Tibial artery (tissue), 4 donors: ENCODE measurements around the gene BLOC1S5.
A peak's percentile ranks its signal among the peaks of the same experiment; 100 is the strongest.

Experiments used
- DNase-seq, 2 donors: peaks; one replicate each; pipeline ENCODE4 v3.0.0-alpha.2; 2019
- H3K27ac ChIP-seq, 2 donors: fragments of 200-600 bp; sonication (generic) in 1 of 2; 1 replicate in 1 of 2; 2 replicates in 1 of 2; pipeline ENCODE4 v1.5.1; 2018 to 2019; ENCODE audit warnings: mild to moderate bottlenecking in 1 of 2
- H3K27me3 ChIP-seq, 2 donors: fragments of 200-600 bp; sonication (generic) in 1 of 2; one replicate each; pipeline versions ENCODE4 v1.5.1 to v1.6.0; 2016 to 2019
- H3K36me3 ChIP-seq, 3 donors: fragments of 200-600 bp; sonication (generic) in 2 of 3; one replicate each; pipeline ENCODE4 v1.5.1; 2016 to 2019; ENCODE audit warnings: mild to moderate bottlenecking in 2 of 3
- H3K4me1 ChIP-seq, 4 donors: fragments of 200-600 bp; sonication (generic) in 2 of 4; 1 replicate in 3 of 4; 2 replicates in 1 of 4; pipeline ENCODE4 v1.5.1; 2016 to 2019
- H3K4me3 ChIP-seq, 2 donors: fragments of 200-600 bp; sonication (generic) in 1 of 2; 1 replicate in 1 of 2; 2 replicates in 1 of 2; pipeline ENCODE4 v1.5.1; 2018 to 2019; ENCODE audit warnings: mild to moderate bottlenecking in 2 of 2
- H3K9me3 ChIP-seq, 3 donors: fragments of 200-600 bp; sonication (generic) in 1 of 3; one replicate each; pipeline ENCODE4 v1.5.1; 2016 to 2019
- intact Hi-C: fragments of 100-400 bp; cut with DNase I; formaldehyde crosslinking; loops from one replicate; pipeline ENCODE4 v1.15.0; 2023; ENCODE audit warnings: low total_unique reads
- TF ChIP-seq, protein P1 (sequence below), 2 experiments: fragments of 200-600 bp in 1 of 2; fragments of 450-650 bp in 1 of 2; IDR thresholded peaks; one replicate each; pipeline ENCODE4 v1.5.1; 2017 to 2019; ENCODE audit warnings: antibody characterized with exemption in 2 of 2, mild to moderate bottlenecking in 1 of 2, moderate library complexity in 1 of 2

Gene BLOC1S5

DNA sequence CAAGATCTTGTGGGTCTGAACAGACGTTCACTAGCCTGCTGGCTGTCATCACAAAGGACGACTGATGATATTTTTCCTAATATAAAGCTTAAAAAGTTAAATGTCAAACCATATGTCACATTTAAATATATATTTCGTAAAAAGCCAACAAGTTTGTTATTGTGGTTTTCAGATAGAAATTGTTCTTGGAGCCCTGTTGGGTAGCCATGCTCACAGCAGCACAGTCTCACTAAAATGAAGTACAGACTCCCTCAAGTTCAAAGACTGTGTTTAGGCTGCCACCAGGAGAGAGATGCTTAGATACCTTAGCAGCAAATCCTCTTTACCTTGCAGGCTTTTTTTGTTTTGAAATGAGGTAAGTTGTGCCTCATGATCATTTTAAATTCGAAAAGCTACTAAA, 20.4 kb upstream of the BLOC1S5 start:
- Histone ChIP-seq H3K9me3 (no peaks in the 10 kb centered on the region), H3K4me3 (no peak overlapping the region), H3K27ac (peak overlapping the region; percentile 37 to 52), H3K27me3 (no peaks in the 10 kb centered on the region), H3K36me3 (peaks cover 16 to 33% (median 23%) of the 10 kb centered on the region in 3 donors), H3K4me1 (peaks cover 0 to 44% (median 17%) of the 10 kb centered on the region in 4 donors)
- intact Hi-C loops: no loop called here
- TF ChIP-seq, protein P1, sequence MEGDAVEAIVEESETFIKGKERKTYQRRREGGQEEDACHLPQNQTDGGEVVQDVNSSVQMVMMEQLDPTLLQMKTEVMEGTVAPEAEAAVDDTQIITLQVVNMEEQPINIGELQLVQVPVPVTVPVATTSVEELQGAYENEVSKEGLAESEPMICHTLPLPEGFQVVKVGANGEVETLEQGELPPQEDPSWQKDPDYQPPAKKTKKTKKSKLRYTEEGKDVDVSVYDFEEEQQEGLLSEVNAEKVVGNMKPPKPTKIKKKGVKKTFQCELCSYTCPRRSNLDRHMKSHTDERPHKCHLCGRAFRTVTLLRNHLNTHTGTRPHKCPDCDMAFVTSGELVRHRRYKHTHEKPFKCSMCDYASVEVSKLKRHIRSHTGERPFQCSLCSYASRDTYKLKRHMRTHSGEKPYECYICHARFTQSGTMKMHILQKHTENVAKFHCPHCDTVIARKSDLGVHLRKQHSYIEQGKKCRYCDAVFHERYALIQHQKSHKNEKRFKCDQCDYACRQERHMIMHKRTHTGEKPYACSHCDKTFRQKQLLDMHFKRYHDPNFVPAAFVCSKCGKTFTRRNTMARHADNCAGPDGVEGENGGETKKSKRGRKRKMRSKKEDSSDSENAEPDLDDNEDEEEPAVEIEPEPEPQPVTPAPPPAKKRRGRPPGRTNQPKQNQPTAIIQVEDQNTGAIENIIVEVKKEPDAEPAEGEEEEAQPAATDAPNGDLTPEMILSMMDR (IDR thresholded peaks at IDR 0.05): no peak
- no peak for DNase-seq

DNA sequence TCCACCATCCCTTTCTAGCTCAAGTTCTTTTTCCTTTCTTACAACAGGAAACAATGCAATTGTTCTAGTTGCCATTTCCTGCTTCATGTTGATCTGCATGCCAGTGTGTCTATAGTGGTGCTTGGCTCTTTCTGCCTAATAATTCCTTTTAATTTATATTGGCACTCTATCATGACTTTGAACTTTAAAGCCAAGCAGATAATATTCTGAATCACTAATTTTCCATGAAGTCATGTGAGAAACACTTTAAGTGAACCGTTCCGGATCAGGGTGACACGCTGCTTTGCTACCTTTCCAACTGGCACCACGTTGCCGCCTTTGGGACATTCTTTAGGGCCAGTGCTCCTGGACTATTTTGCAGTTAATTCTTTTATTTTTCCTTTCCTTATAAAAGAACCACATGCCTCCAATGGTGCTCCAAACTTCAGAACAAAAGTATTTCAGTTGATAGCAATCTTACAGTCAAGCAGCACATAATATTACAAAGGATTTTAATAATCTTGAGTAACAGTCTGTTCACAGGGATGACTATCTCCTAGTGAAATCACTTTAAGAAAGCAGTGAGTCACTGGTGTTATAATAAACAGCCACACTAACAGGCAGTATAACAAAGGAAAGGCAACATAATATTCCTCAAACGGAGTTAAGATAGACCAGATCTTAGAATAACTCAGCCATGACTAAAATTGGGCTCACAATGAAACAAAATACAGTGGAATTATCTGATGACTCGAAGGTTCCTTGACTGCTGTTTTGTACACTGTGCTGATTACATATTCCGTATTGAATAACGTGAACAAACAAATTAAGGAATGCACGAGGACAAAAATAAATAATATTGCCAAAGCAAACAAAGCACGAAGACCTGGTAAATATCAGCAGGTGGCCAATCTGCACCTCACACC, 19.0 kb upstream of the BLOC1S5 start:
- intact Hi-C loops: no loop called here
- Histone ChIP-seq H3K9me3 (no peaks in the 10 kb centered on the region), H3K27ac (peak overlapping the region; percentile 56 to 58), H3K27me3 (no peaks in the 10 kb centered on the region), H3K4me1 (peaks cover 0 to 44% (median 17%) of the 10 kb centered on the region in 4 donors), H3K4me3 (no peak overlapping the region), H3K36me3 (peaks cover 4 to 19% (median 10%) of the 10 kb centered on the region in 3 donors)
- TF ChIP-seq, protein P1 (IDR thresholded peaks at IDR 0.05): no peak
- no peak for DNase-seq

GRCh38 chr6:8082572-8082953, 18.4 kb upstream of the BLOC1S5 start:
- peaks cover 0 to 13% (median 4%) of the 10 kb centered on the region in 3 donors for H3K36me3 ChIP-seq
- DNase-seq: no peak
- intact Hi-C loops: no loop called here
- peak overlapping the region; percentile 56 to 58 for H3K27ac ChIP-seq
- no peaks in the 10 kb centered on the region for H3K9me3 ChIP-seq
- no peaks in the 10 kb centered on the region for H3K27me3 ChIP-seq
- TF ChIP-seq, protein P1 (IDR thresholded peaks at IDR 0.05): no peak
- peaks cover 0 to 44% (median 17%) of the 10 kb centered on the region in 4 donors for H3K4me1 ChIP-seq
- no peak overlapping the region for H3K4me3 ChIP-seq

DNA sequence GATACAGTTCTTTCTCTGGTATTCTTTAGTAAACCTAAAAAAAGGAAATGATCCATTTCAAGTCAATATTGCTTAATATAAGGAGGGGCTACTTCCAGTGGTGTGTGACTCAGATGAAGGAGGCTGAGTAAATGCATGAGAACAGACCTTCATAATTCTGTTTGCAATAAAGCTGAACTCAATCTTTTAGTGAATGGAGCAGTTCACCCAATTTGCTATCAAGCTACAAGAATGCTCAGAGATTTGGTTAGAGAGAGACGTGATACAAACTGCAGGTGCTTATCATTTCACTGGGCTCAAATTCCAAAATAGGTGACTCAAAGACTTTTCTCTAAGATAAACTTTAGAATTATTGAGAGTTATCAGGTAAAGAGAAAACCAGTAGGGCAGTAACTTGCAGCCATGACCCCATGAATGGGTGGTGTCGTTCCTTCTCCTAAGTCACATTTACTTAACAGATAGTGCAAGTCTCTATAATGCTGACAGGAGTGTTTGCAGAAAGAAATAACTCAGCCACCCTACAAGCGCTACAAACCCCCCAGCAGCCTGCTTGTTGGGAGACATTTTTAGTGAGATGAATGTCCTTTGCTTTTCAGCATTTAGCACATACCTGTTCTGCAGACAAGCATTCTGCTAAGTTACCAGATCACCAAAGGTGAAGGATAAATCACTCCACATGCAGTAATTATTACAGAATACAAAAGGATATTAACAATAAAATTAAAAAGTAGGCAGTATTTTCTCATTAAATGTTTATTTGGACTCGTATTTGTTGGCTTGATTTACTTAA, 16.4 kb upstream of the BLOC1S5 start:
- Histone ChIP-seq H3K27me3 (no peaks in the 10 kb centered on the region), H3K27ac (no peak overlapping the region), H3K4me1 (peaks cover 0 to 44% (median 17%) of the 10 kb centered on the region in 4 donors), H3K9me3 (no peaks in the 10 kb centered on the region), H3K36me3 (no peaks in the 10 kb centered on the region), H3K4me3 (no peak overlapping the region)
- intact Hi-C loops: no loop called here
- TF ChIP-seq, protein P1 (IDR thresholded peaks at IDR 0.05): no peak
- DNase-seq: no peak

- Histone ChIP-seq H3K9me3 (no peaks in the 10 kb centered on the region), H3K4me3 (no peak overlapping the region), H3K36me3 (no peaks in the 10 kb centered on the region), H3K27me3 (no peaks in the 10 kb centered on the region), H3K27ac (no peak overlapping the region), H3K4me1 (peaks cover 0 to 29% (median 14%) of the 10 kb centered on the region in 4 donors)
- intact Hi-C loops: no loop called here
- TF ChIP-seq, protein P1 (IDR thresholded peaks at IDR 0.05): no peak
- no peak for DNase-seq
These were observed 14.9 kb upstream of the BLOC1S5 start for GRCh38 chr6:8079126-8079525.
